Mesendoderm (in vitro differentiated cells): Measurements from ENCODE around the gene COX4I2.
A peak's percentile ranks its signal among the peaks of the same experiment; 100 is the strongest.
"Not testable (repeated sequence)": the region's sequence is repeated elsewhere in the genome, so short reads cannot be mapped to it uniquely, and the experiment has no call there.

ENCODE experiments used
- DNase-seq: peaks from one replicate; pipeline ENCODE4 v3.0.0; 2013
- H2AK5ac ChIP-seq: 2 replicates; pipeline ENCODE4 v1.6.1; 2013; ENCODE audit warnings: low read length, inconsistent platforms
- H2BK120ac ChIP-seq: 2 replicates; pipeline ENCODE4 v1.6.1; 2013; ENCODE audit warnings: low read depth, mild to moderate bottlenecking, low read length, moderate library complexity, mixed read lengths
- H2BK15ac ChIP-seq: replicated peaks from 2 replicates; pipeline ENCODE4 v1.6.1; 2013; ENCODE audit warnings: low read depth, mild to moderate bottlenecking, moderate library complexity
- H2BK5ac ChIP-seq: 2 replicates; pipeline ENCODE4 v1.6.1; 2013; ENCODE audit warnings: low read length, inconsistent platforms
- H3K18ac ChIP-seq: 2 replicates; pipeline ENCODE4 v1.6.1; 2013; ENCODE audit warnings: mild to moderate bottlenecking, low read length, mixed read lengths
- H3K23ac ChIP-seq: one replicate; pipeline ENCODE4 v1.6.1; 2013; ENCODE audit warnings: low read length
- H3K27ac ChIP-seq: 2 replicates; pipeline ENCODE4 v1.5.1; 2013; ENCODE audit warnings: low read depth, mild to moderate bottlenecking, inconsistent platforms, low read length, moderate library complexity
- H3K27me3 ChIP-seq: 2 replicates; pipeline ENCODE4 v1.6.1; 2013; ENCODE audit warnings: low read length, control low read depth, mild to moderate bottlenecking, inconsistent platforms; ENCODE audit not compliant: insufficient read depth, poor library complexity
- H3K36me3 ChIP-seq: 2 replicates; pipeline ENCODE4 v1.6.1; 2013; ENCODE audit warnings: low read length, inconsistent platforms; ENCODE audit not compliant: control insufficient read depth, insufficient read depth
- H3K4ac ChIP-seq: one replicate; pipeline ENCODE4 v1.6.1; 2013; ENCODE audit warnings: low read depth, mild to moderate bottlenecking, low read length, moderate library complexity
- H3K4me1 ChIP-seq: 2 replicates; pipeline ENCODE4 v1.6.1; 2013; ENCODE audit warnings: low read depth, low read length, inconsistent platforms; ENCODE audit not compliant: control insufficient read depth
- H3K4me2 ChIP-seq: 2 replicates; pipeline ENCODE4 v1.6.1; 2013; ENCODE audit warnings: low read length
- H3K4me3 ChIP-seq: 2 replicates; pipeline ENCODE4 v1.5.1; 2013; ENCODE audit warnings: mild to moderate bottlenecking, low read length
- H3K56ac ChIP-seq: one replicate; pipeline ENCODE4 v1.6.1; 2013; ENCODE audit warnings: low read length
- H3K79me1 ChIP-seq: 2 replicates; pipeline ENCODE4 v1.6.1; 2013; ENCODE audit warnings: low read length, inconsistent platforms
- H3K79me2 ChIP-seq: 2 replicates; pipeline ENCODE4 v1.6.1; 2013; ENCODE audit warnings: mild to moderate bottlenecking, low read length; ENCODE audit not compliant: control insufficient read depth, insufficient read depth
- H3K9ac ChIP-seq: 2 replicates; pipeline ENCODE4 v1.6.1; 2013; ENCODE audit warnings: low read length, inconsistent platforms
- H4K5ac ChIP-seq: one replicate; pipeline ENCODE4 v1.6.1; 2013; ENCODE audit warnings: low read length
- H4K8ac ChIP-seq: one replicate; pipeline ENCODE4 v1.6.1; 2013; ENCODE audit warnings: low read depth, mild to moderate bottlenecking, control low read depth, low read length, moderate library complexity
- WGBS: extraction: QIAGEN DNeasy Blood & Tissue Kit; methylation state at CpG from one replicate; pipeline ENCODE4 v1.1.7; 2013; ENCODE audit warnings: low lambda C conversion rate, missing lambda C conversion rate; ENCODE audit not compliant: insufficient coverage; ENCODE audit errors: extremely low coverage; 5-methylcytosine and 5-hydroxymethylcytosine counted together

The COX4I2 gene

GRCh38 chr20:31668944-31669343, 31.2 kb downstream of the COX4I2 start:
- not testable (repeated sequence) for H2AK5ac ChIP-seq, DNase-seq, H3K27me3 ChIP-seq, H3K56ac ChIP-seq, H2BK120ac ChIP-seq, H4K8ac ChIP-seq, H4K5ac ChIP-seq, H2BK5ac ChIP-seq, H3K9ac ChIP-seq, H3K79me2 ChIP-seq, H3K18ac ChIP-seq, H3K23ac ChIP-seq, H3K4me1 ChIP-seq, H3K36me3 ChIP-seq, H3K4ac ChIP-seq, H3K79me1 ChIP-seq, H3K4me2 ChIP-seq, H3K4me3 ChIP-seq, H3K27ac ChIP-seq, H2BK15ac ChIP-seq
- no CpG with 5 or more reads among the region's 2 CpGs for WGBS

GRCh38 chr20:31669876-31670275, 32.2 kb downstream of the COX4I2 start:
- WGBS, result no CpG with 5 or more reads among the region's 3 CpGs

DNA sequence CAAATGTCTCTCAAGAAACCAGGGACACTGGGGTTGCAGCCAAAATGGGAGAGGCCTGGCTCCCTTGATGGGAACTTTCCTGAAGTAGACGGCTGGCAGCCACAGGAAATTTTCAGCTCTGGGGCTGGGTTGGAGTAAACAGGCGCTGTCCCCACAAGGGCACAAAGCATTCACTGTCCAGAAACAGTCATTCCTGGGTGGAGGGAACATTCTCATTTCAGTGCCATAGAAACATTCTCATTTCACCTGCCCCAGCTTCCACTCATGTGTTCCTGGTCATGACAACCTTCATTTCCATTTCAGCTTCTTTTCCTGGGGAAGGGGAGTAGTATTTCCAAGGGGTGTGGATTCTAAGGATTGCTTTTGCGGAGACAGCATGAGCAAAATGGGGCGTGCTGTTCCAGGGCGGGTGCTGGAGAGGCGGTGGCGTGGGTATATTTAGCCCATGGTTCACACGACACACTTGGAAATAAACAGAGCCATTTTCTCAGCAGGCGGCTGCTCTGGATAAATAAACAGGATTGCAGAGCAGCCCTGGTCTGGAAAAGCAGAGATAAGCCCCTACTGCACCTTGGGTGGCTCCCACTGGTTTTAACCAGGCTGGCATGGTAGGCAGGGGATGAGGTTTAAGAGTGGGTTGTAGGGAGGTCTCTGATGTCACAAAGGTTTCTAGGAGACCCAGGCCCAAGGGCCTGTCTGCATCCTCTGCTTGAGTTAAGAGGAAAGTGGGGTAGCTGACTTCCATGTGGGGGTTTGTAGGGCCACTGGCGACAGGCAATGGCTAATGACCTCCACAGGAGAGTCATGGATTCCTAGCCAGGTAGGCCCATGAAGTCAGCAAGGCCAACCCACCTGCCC, 32.9 kb downstream of the COX4I2 start:
- no peak overlapping the region for H3K23ac ChIP-seq
- no peak overlapping the region for H3K4me3 ChIP-seq
- peaks cover 6% of the 10 kb centered on the region for H3K4me1 ChIP-seq
- no peak overlapping the region for H2BK5ac ChIP-seq
- no peaks in the 10 kb centered on the region for H3K27me3 ChIP-seq
- no peak overlapping the region for H2BK120ac ChIP-seq
- no peak overlapping the region for H4K8ac ChIP-seq
- no peaks in the 10 kb centered on the region for H3K36me3 ChIP-seq
- H2AK5ac ChIP-seq, result no peak overlapping the region
- no peaks in the 10 kb centered on the region for H3K79me2 ChIP-seq
- no CpG with 5 or more reads among the region's 10 CpGs for WGBS
- no peak overlapping the region for H2BK15ac ChIP-seq
- no peak overlapping the region for H3K4me2 ChIP-seq
- H3K27ac ChIP-seq, result no peak overlapping the region
- H3K9ac ChIP-seq, result no peak overlapping the region
- H4K5ac ChIP-seq, result no peak overlapping the region
- no peak overlapping the region for H3K18ac ChIP-seq
- H3K79me1 ChIP-seq, result no peaks in the 10 kb centered on the region
- DNase-seq, result peak; percentile 38
- no peak overlapping the region for H3K56ac ChIP-seq
- H3K4ac ChIP-seq, result no peak overlapping the region

More at GRCh38 chr20:31669876-31670275, 32.2 kb downstream of the COX4I2 start:
- no peaks in the 10 kb centered on the region for H3K79me2 ChIP-seq
- no peak overlapping the region for H3K4me2 ChIP-seq
- H3K27ac ChIP-seq, result no peak overlapping the region
- no peaks in the 10 kb centered on the region for H3K79me1 ChIP-seq
- H3K18ac ChIP-seq, result no peak overlapping the region
- H3K4me1 ChIP-seq, result no peaks in the 10 kb centered on the region
- no peak overlapping the region for H3K4me3 ChIP-seq
- no peaks in the 10 kb centered on the region for H3K36me3 ChIP-seq
- no peak overlapping the region for H2BK120ac ChIP-seq
- H3K23ac ChIP-seq, result no peak overlapping the region
- no peak overlapping the region for H2BK15ac ChIP-seq
- no peak overlapping the region for H3K9ac ChIP-seq
- no peak overlapping the region for H3K56ac ChIP-seq
- H2AK5ac ChIP-seq, result no peak overlapping the region
- no peak overlapping the region for H2BK5ac ChIP-seq
- no peak overlapping the region for H4K5ac ChIP-seq
- no peak for DNase-seq
- no peak overlapping the region for H3K4ac ChIP-seq
- H3K27me3 ChIP-seq, result no peaks in the 10 kb centered on the region
- no peak overlapping the region for H4K8ac ChIP-seq

- no peak for DNase-seq
- Histone ChIP-seq H4K8ac (no peak overlapping the region), H3K79me1 (peaks cover 2% of the 10 kb centered on the region), H3K23ac (no peak overlapping the region), H3K27me3 (no peaks in the 10 kb centered on the region), H3K79me2 (no peaks in the 10 kb centered on the region), H4K5ac (no peak overlapping the region), H3K56ac (no peak overlapping the region), H3K18ac (no peak overlapping the region), H3K4me3 (no peak overlapping the region), H3K4me1 (peaks cover 12% of the 10 kb centered on the region), H2BK15ac (no peak overlapping the region), H2BK5ac (no peak overlapping the region), H3K4me2 (no peak overlapping the region), H2AK5ac (no peak overlapping the region), H3K27ac (no peak overlapping the region), H2BK120ac (no peak overlapping the region), H3K36me3 (no peaks in the 10 kb centered on the region), H3K9ac (no peak overlapping the region), H3K4ac (no peak overlapping the region)
- no CpG with 5 or more reads among the region's 2 CpGs for WGBS
Measured at GRCh38 chr20:31671324-31671723, 33.6 kb downstream of the COX4I2 start.

GRCh38 chr20:31673435-31673834, 35.7 kb downstream of the COX4I2 start:
- H3K23ac ChIP-seq, result no peak overlapping the region
- no peak overlapping the region for H2BK15ac ChIP-seq
- H3K27ac ChIP-seq, result no peak overlapping the region
- no peak overlapping the region for H4K5ac ChIP-seq
- H3K9ac ChIP-seq, result no peak overlapping the region
- peaks cover 16% of the 10 kb centered on the region for H3K4me1 ChIP-seq
- H3K56ac ChIP-seq, result no peak overlapping the region
- H3K36me3 ChIP-seq, result no peaks in the 10 kb centered on the region
- H2BK120ac ChIP-seq, result no peak overlapping the region
- peaks cover 5% of the 10 kb centered on the region for H3K79me1 ChIP-seq
- no peak overlapping the region for H3K4me3 ChIP-seq
- H3K27me3 ChIP-seq, result no peaks in the 10 kb centered on the region
- H2AK5ac ChIP-seq, result no peak overlapping the region
- no peak overlapping the region for H3K4me2 ChIP-seq
- no peak overlapping the region for H3K4ac ChIP-seq
- no peak overlapping the region for H2BK5ac ChIP-seq
- H3K18ac ChIP-seq, result no peak overlapping the region
- DNase-seq, result no peak
- H4K8ac ChIP-seq, result no peak overlapping the region
- no peaks in the 10 kb centered on the region for H3K79me2 ChIP-seq
